Smooth muscle cell (in vitro differentiated cells): ENCODE measurements around the gene ZIM2. TPM values are rescaled to one million over a fixed set of nuclear protein-coding genes. Genes with fewer than 3 reads are reported as not detected.

Experiments used
- DNase-seq: peaks from one replicate; lab custom pipeline; 2025; ENCODE audit not compliant: unreplicated experiment; lab: John Stamatoyannopoulos, UW
- H2AFZ ChIP-seq: fragments of 200-600 bp; sonication (generic); 2 replicates; pipeline ENCODE4 v1.6.0; 2016; ENCODE audit warnings: antibody characterized with exemption, low read depth, mild to moderate bottlenecking
- H3F3A ChIP-seq: fragments of 200-600 bp; sonication (generic); 2 replicates; pipeline ENCODE4 v1.6.0; 2017; ENCODE audit warnings: antibody characterized with exemption, low read depth
- H3K27ac ChIP-seq: fragments of 200-600 bp; sonication (generic); 2 replicates; pipeline ENCODE4 v1.5.1; 2016; ENCODE audit warnings: low read depth, mild to moderate bottlenecking
- H3K27me3 ChIP-seq: fragments of 200-600 bp; sonication (generic); 2 replicates; pipeline ENCODE4 v1.6.1; 2016; ENCODE audit warnings: low read depth, mild to moderate bottlenecking
- H3K36me3 ChIP-seq: fragments of 200-600 bp; sonication (generic); 2 replicates; pipeline ENCODE4 v1.5.1; 2016; ENCODE audit warnings: low read depth
- H3K4me1 ChIP-seq: fragments of 200-600 bp; sonication (generic); 2 replicates; pipeline ENCODE4 v1.5.1; 2016; ENCODE audit warnings: low read depth
- H3K4me2 ChIP-seq: fragments of 200-600 bp; sonication (generic); 2 replicates; pipeline ENCODE4 v1.6.0; 2016; ENCODE audit warnings: mild to moderate bottlenecking
- H3K4me3 ChIP-seq: fragments of 200-600 bp; sonication (generic); 2 replicates; pipeline ENCODE4 v1.5.1; 2016; ENCODE audit warnings: mild to moderate bottlenecking
- H3K79me2 ChIP-seq: fragments of 200-600 bp; sonication (generic); 2 replicates; pipeline ENCODE4 v1.6.0; 2016; ENCODE audit warnings: low read depth, mild to moderate bottlenecking
- H3K9ac ChIP-seq: fragments of 200-600 bp; sonication (generic); 2 replicates; pipeline ENCODE4 v1.6.0; 2016; ENCODE audit warnings: low read depth
- H3K9me3 ChIP-seq: fragments of 200-600 bp; sonication (generic); replicated peaks from 2 replicates; pipeline ENCODE4 v1.5.1; 2016; ENCODE audit warnings: low read depth
- H4K20me1 ChIP-seq: fragments of 200-600 bp; sonication (generic); 2 replicates; pipeline ENCODE4 v1.6.0; 2016; ENCODE audit warnings: low read depth
- WGBS: methylation state at CpG from one replicate; pipeline ENCODE4 v1.1.7; 2016; ENCODE audit warnings: low lambda C conversion rate; 5-methylcytosine and 5-hydroxymethylcytosine counted together
- polyA plus RNA-seq: library from polyadenylated mRNA; unstranded; fragments of >200 nt; fragmentation: Nextera tagmentation; extraction: Ambion mirVana; gene quantifications from 2 replicates; pipeline ENCODE4 v1.2.1, GENCODE V29; 2016
- total RNA-seq: library from RNA; depleted of rRNA; stranded (reverse); fragments of >200 nt; gene quantifications from 2 replicates; pipeline ENCODE4 v1.2.3, GENCODE V29; 2014
- TF ChIP-seq, protein P1 (sequence below): fragments of 200-600 bp; sonication (generic); IDR thresholded peaks from 2 replicates; pipeline ENCODE4 v1.5.1; 2017; ENCODE audit warnings: borderline replicate concordance, mild to moderate bottlenecking, antibody characterized with exemption; ENCODE audit not compliant: insufficient read depth, poor library complexity, severe bottlenecking

Gene ZIM2
- total and polyA plus RNA-seq, 2 experiments from 2014 or later: not detected

GRCh38 chr19:56829596-56829995 is 10.9 kb downstream of the ZIM2 start:
- DNase-seq: no peak
- no peaks in the 10 kb centered on the region for H3K79me2 ChIP-seq
- H3K36me3 ChIP-seq: no peaks in the 10 kb centered on the region
- TF ChIP-seq, protein P1, sequence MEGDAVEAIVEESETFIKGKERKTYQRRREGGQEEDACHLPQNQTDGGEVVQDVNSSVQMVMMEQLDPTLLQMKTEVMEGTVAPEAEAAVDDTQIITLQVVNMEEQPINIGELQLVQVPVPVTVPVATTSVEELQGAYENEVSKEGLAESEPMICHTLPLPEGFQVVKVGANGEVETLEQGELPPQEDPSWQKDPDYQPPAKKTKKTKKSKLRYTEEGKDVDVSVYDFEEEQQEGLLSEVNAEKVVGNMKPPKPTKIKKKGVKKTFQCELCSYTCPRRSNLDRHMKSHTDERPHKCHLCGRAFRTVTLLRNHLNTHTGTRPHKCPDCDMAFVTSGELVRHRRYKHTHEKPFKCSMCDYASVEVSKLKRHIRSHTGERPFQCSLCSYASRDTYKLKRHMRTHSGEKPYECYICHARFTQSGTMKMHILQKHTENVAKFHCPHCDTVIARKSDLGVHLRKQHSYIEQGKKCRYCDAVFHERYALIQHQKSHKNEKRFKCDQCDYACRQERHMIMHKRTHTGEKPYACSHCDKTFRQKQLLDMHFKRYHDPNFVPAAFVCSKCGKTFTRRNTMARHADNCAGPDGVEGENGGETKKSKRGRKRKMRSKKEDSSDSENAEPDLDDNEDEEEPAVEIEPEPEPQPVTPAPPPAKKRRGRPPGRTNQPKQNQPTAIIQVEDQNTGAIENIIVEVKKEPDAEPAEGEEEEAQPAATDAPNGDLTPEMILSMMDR: no peak
- no peak overlapping the region for H3K4me2 ChIP-seq
- H3K4me3 ChIP-seq: no peak overlapping the region
- WGBS: 63% methylated on average over 6 of the region's 6 CpGs
- no peaks in the 10 kb centered on the region for H3F3A ChIP-seq
- no peak overlapping the region for H2AFZ ChIP-seq
- no peaks in the 10 kb centered on the region for H4K20me1 ChIP-seq
- peaks cover 19% of the 10 kb centered on the region for H3K9me3 ChIP-seq
- no peak overlapping the region for H3K27ac ChIP-seq
- no peaks in the 10 kb centered on the region for H3K27me3 ChIP-seq
- H3K9ac ChIP-seq: no peak overlapping the region
- no peaks in the 10 kb centered on the region for H3K4me1 ChIP-seq

- H2AFZ ChIP-seq: no peak overlapping the region
- H3K4me3 ChIP-seq: no peak overlapping the region
- no peaks in the 10 kb centered on the region for H3K36me3 ChIP-seq
- WGBS: 48% methylated on average over 2 of the region's 2 CpGs
- no peaks in the 10 kb centered on the region for H4K20me1 ChIP-seq
- DNase-seq: no peak
- no peaks in the 10 kb centered on the region for H3K27me3 ChIP-seq
- TF ChIP-seq, protein P1: no peak
- peaks cover 8% of the 10 kb centered on the region for H3K9me3 ChIP-seq
- no peak overlapping the region for H3K4me2 ChIP-seq
- H3K4me1 ChIP-seq: no peaks in the 10 kb centered on the region
- no peaks in the 10 kb centered on the region for H3F3A ChIP-seq
- no peak overlapping the region for H3K9ac ChIP-seq
- no peaks in the 10 kb centered on the region for H3K79me2 ChIP-seq
- no peak overlapping the region for H3K27ac ChIP-seq
Observed at GRCh38 chr19:56827708-56828107, 12.8 kb downstream of the ZIM2 start.

- no peak overlapping the region for H3K27ac ChIP-seq
- H3K9ac ChIP-seq: no peak overlapping the region
- H3K4me1 ChIP-seq: no peaks in the 10 kb centered on the region
- no peak overlapping the region for H3K4me3 ChIP-seq
- no peak overlapping the region for H3K4me2 ChIP-seq
- no peaks in the 10 kb centered on the region for H3F3A ChIP-seq
- peaks cover 8% of the 10 kb centered on the region for H3K9me3 ChIP-seq
- 75% methylated on average over 6 of the region's 6 CpGs for WGBS
- no peaks in the 10 kb centered on the region for H4K20me1 ChIP-seq
- TF ChIP-seq, protein P1: no peak
- no peaks in the 10 kb centered on the region for H3K36me3 ChIP-seq
- DNase-seq: no peak
- no peaks in the 10 kb centered on the region for H3K27me3 ChIP-seq
- H3K79me2 ChIP-seq: no peaks in the 10 kb centered on the region
- H2AFZ ChIP-seq: no peak overlapping the region
Observed at GRCh38 chr19:56823956-56824355, 16.6 kb downstream of the ZIM2 start.

- Histone ChIP-seq H3F3A (no peaks in the 10 kb centered on the region), H3K4me3 (no peak overlapping the region), H3K4me1 (no peaks in the 10 kb centered on the region), H3K79me2 (no peaks in the 10 kb centered on the region), H2AFZ (no peak overlapping the region), H3K4me2 (no peak overlapping the region), H3K27ac (no peak overlapping the region), H3K36me3 (no peaks in the 10 kb centered on the region), H3K9me3 (peaks cover 8% of the 10 kb centered on the region), H3K27me3 (no peaks in the 10 kb centered on the region), H3K9ac (no peak overlapping the region), H4K20me1 (no peaks in the 10 kb centered on the region)
- TF ChIP-seq, protein P1: no peak
- DNase-seq: no peak
- WGBS: 82% methylated on average over 12 of the region's 12 CpGs
Observed at GRCh38 chr19:56823417-56823816, 17.1 kb downstream of the ZIM2 start.
